HepG2 (cell line): Measurements from ENCODE around the gene PRDM10. TPM values are rescaled to one million over a fixed set of nuclear protein-coding genes. Genes with fewer than 3 reads are reported as not detected.
A peak's percentile ranks its signal among the peaks of the same experiment; 100 is the strongest.

ENCODE experiments used
- ATAC-seq: fragments of 200-7000 bp; cut with Tn5 transposase; 3 replicates; pipeline ENCODE4 v1.9.1; 2020; ENCODE audit warnings: mild to moderate bottlenecking, moderate library complexity
- BruUV-seq: library from RNA; stranded (reverse); fragments of 400-500 nt; replicated peaks from 2 replicates; lab custom pipeline; 2021; lab: Mats Ljungman, UMichigan
- CTCF ChIA-PET: fragments of 300-600 bp; formaldehyde crosslinking; extraction: SDS; loops from one replicate; lab custom pipeline; 2021; ENCODE audit warnings: low total read pairs, inconsistent platforms, low intra/inter-chr PET ratio; lab: Yijun Ruan, JAX
- POLR2A ChIA-PET: fragments of 350-600 bp; sonication (Branson Sonifier 250); formaldehyde crosslinking; loops from one replicate; lab custom pipeline; 2020; ENCODE audit warnings: antibody characterized with exemption, inconsistent platforms; lab: Yijun Ruan, JAX
- DNase-seq: peaks from one replicate; pipeline ENCODE4 v3.0.0-alpha.2; 2015; ENCODE audit warnings: low spot score
- FAIRE-seq: peaks from 3 replicates; lab custom pipeline; 2011; peaks lifted over from hg19 to GRCh38; lab: Jason Lieb, UNC
- H2AFZ ChIP-seq: one replicate; pipeline ENCODE4 v1.6.1; 2011; ENCODE audit warnings: low read length, inconsistent platforms
- H3K27ac ChIP-seq: fragments of 300-600 bp; 3 replicates; pipeline ENCODE4 v1.8.0; 2011; ENCODE audit warnings: mixed run types, mild to moderate bottlenecking, mixed read lengths, low read length, inconsistent platforms; ENCODE audit not compliant: insufficient read depth; ENCODE audit errors: extremely low read length
- H3K27me3 ChIP-seq, 2 experiments: fragments of 200-600 bp in 1 of 2; 2 replicates in 1 of 2; 3 replicates in 1 of 2; pipeline versions ENCODE4 v1.6.0 to v1.8.0; 2011; ENCODE audit warnings: low read length in 2 of 2, mild to moderate bottlenecking in 2 of 2, moderate library complexity in 2 of 2, inconsistent platforms in 1 of 2; ENCODE audit not compliant: insufficient read depth in 2 of 2, control insufficient read depth in 1 of 2
- H3K36me3 ChIP-seq, 2 experiments: fragments of 200-600 bp in 1 of 2; replicated peaks in 1 of 2; 2 replicates in 1 of 2; 3 replicates in 1 of 2; pipeline versions ENCODE4 v1.5.1 to v1.8.0; 2011; ENCODE audit warnings: low read length in 2 of 2, inconsistent platforms in 1 of 2; ENCODE audit not compliant: insufficient read depth in 2 of 2, control insufficient read depth in 1 of 2
- H3K4me1 ChIP-seq: 2 replicates; pipeline ENCODE4 v1.5.1; 2012; ENCODE audit warnings: low read length, inconsistent platforms; ENCODE audit not compliant: insufficient read depth
- H3K4me2 ChIP-seq: 2 replicates; pipeline ENCODE4 v1.6.0; 2011; ENCODE audit warnings: low read depth, low read length, inconsistent platforms
- H3K4me3 ChIP-seq, 3 experiments: fragments of 200-600 bp in 1 of 3; sonication (generic), shearing (Covaris generic) in 1 of 3; replicated peaks in 1 of 3; 2 replicates each; pipeline ENCODE4 v1.5.1; 2011 to 2016; ENCODE audit warnings: low read length in 3 of 3, inconsistent platforms in 2 of 3, low read depth in 2 of 3, mild to moderate bottlenecking in 2 of 3, control low read depth in 1 of 3, mixed read lengths in 1 of 3; ENCODE audit not compliant: insufficient read depth in 1 of 3
- H3K79me2 ChIP-seq: one replicate; pipeline ENCODE4 v1.6.1; 2011; ENCODE audit warnings: low read length, inconsistent platforms; ENCODE audit not compliant: insufficient read depth
- H3K9ac ChIP-seq: 2 replicates; pipeline ENCODE4 v1.6.0; 2011; ENCODE audit warnings: mild to moderate bottlenecking, low read depth, low read length, inconsistent platforms; ENCODE audit not compliant: insufficient read depth
- H3K9me3 ChIP-seq: 2 replicates; pipeline ENCODE4 v1.5.1; 2012; ENCODE audit warnings: mild to moderate bottlenecking, low read length
- H4K20me1 ChIP-seq: 2 replicates; pipeline ENCODE4 v1.6.0; 2011; ENCODE audit warnings: inconsistent platforms, mild to moderate bottlenecking, low read length, moderate library complexity; ENCODE audit not compliant: insufficient read depth
- BCL6 ChIP-seq: IDR thresholded peaks from 2 replicates; pipeline ENCODE4 v1.6.1; 2016; ENCODE audit warnings: missing genetic modification reagents, missing compliant biosample characterization
- BHLHE40 ChIP-seq: IDR thresholded peaks from 2 replicates; pipeline ENCODE4 v1.6.1; 2011; ENCODE audit warnings: low read length, improper control_type of control experiment
- ELF1 ChIP-seq: sonication (generic); formaldehyde crosslinking; IDR thresholded peaks from 2 replicates; pipeline ENCODE4 v1.4.0; 2020; ENCODE audit warnings: missing genetic modification reagents
- FOXA3 ChIP-seq: IDR thresholded peaks from 2 replicates; pipeline ENCODE4 v1.6.1; 2016; ENCODE audit warnings: missing genetic modification reagents, missing compliant biosample characterization
- FOXP1 ChIP-seq, 2 experiments: fragments of 450-650 bp in 1 of 2; IDR thresholded peaks; 2 replicates each; pipeline ENCODE4 v1.6.1; 2017 to 2018; ENCODE audit warnings: antibody characterized with exemption in 1 of 2
- HMG20A ChIP-seq: IDR thresholded peaks from 2 replicates; pipeline ENCODE4 v1.6.1; 2016; ENCODE audit warnings: borderline replicate concordance
- KAT7 ChIP-seq: IDR thresholded peaks from 2 replicates; pipeline ENCODE4 v1.6.1; 2018; ENCODE audit warnings: borderline replicate concordance, missing compliant biosample characterization
- MEIS1 ChIP-seq: sonication (generic); formaldehyde crosslinking; IDR thresholded peaks from 2 replicates; pipeline ENCODE4 v1.9.0; 2021; ENCODE audit warnings: mild to moderate bottlenecking, missing genetic modification reagents, moderate library complexity, borderline replicate concordance
- MXI1 ChIP-seq: IDR thresholded peaks from 3 replicates; pipeline ENCODE4 v1.6.1; 2012; ENCODE audit warnings: low read depth, low read length, inconsistent platforms, borderline replicate concordance
- NR2F1 ChIP-seq, 2 experiments: fragments of 450-650 bp in 1 of 2; formaldehyde crosslinking in 1 of 2; IDR thresholded peaks; 2 replicates each; pipeline versions ENCODE4 v1.5.0 to v1.6.1; 2016 to 2020; ENCODE audit warnings: mild to moderate bottlenecking in 1 of 2, missing compliant biosample characterization in 1 of 2, missing genetic modification reagents in 1 of 2, moderate library complexity in 1 of 2
- NR2F2 ChIP-seq: IDR thresholded peaks from 2 replicates; pipeline ENCODE4 v1.6.1; 2012; ENCODE audit warnings: low read depth, inconsistent platforms, borderline replicate concordance
- NR2F6 ChIP-seq, 2 experiments: IDR thresholded peaks; 2 replicates each; pipeline ENCODE4 v1.6.1; 2016; ENCODE audit warnings: antibody characterized with exemption in 1 of 2, mild to moderate bottlenecking in 1 of 2
- RBAK ChIP-seq: sonication (generic); formaldehyde crosslinking; IDR thresholded peaks from 2 replicates; pipeline ENCODE4 v1.5.1; 2020; ENCODE audit warnings: mild to moderate bottlenecking, missing genetic modification reagents
- SALL1 ChIP-seq: sonication (generic); formaldehyde crosslinking; IDR thresholded peaks from 2 replicates; pipeline ENCODE4 v1.8.0; 2022; ENCODE audit warnings: mild to moderate bottlenecking, missing genetic modification reagents
- ZNF205 ChIP-seq: IDR thresholded peaks from 2 replicates; pipeline ENCODE4 v1.6.1; 2018; ENCODE audit warnings: missing biosample characterization, missing genetic modification reagents
- ZNF260 ChIP-seq: sonication (generic); formaldehyde crosslinking; IDR thresholded peaks from 2 replicates; pipeline ENCODE4 v1.4.0; 2020; ENCODE audit warnings: missing genetic modification reagents, low read depth, mild to moderate bottlenecking, borderline replicate concordance
- ZNF724P ChIP-seq: sonication (generic); formaldehyde crosslinking; IDR thresholded peaks from 2 replicates; pipeline ENCODE4 v1.8.0; 2022; ENCODE audit warnings: missing genetic modification reagents, borderline replicate concordance
- WGBS: methylation state at CpG from one replicate; pipeline ENCODE4 v1.1.6; 2017; ENCODE audit warnings: low lambda C conversion rate; 5-methylcytosine and 5-hydroxymethylcytosine counted together
- in situ Hi-C: cut with HindIII; loops from 2 replicates; pipeline ENCODE4 v1.10.0; 2017; ENCODE audit warnings: low pct_unique_long_range_greater_than_20kb; ENCODE audit not compliant: extremely low pct_ligation_motif_present
- intact Hi-C: fragments of 100-400 bp; cut with micrococcal nuclease; formaldehyde crosslinking; loops from one replicate; pipeline ENCODE4 v1.10.0; 2022; ENCODE audit not compliant: unreplicated experiment
- polyA plus RNA-seq, 8 experiments: library from polyadenylated mRNA; depleted of rRNA in 3 of 8; stranded (reverse) in 7 of 8; unstranded in 1 of 8; fragments of >200 nt; fragmentation: Illumina TruSeq in 4 of 8; extraction: Trizol in 4 of 8; gene quantifications; 2 replicates each; pipeline versions ENCODE4 v1.2.1 to v1.2.3, GENCODE V29; 2011 to 2016; ENCODE audit warnings: low read depth in 4 of 8, missing spikeins in 1 of 8, mixed read lengths in 1 of 8; ENCODE audit not compliant: insufficient read depth in 1 of 8
- total RNA-seq, 5 experiments: library from RNA; depleted of rRNA; stranded (reverse); fragments of >200 nt; fragmentation: Illumina TruSeq; extraction: Trizol; gene quantifications; 2 replicates each; pipeline ENCODE4 v1.2.3, GENCODE V29; 2016; ENCODE audit warnings: low read depth in 1 of 5
- TF ChIP-seq, protein P1 (sequence below): sonication (generic); formaldehyde crosslinking; IDR thresholded peaks from 2 replicates; pipeline ENCODE4 v1.4.0; 2020; ENCODE audit warnings: missing genetic modification reagents, borderline replicate concordance
- TF ChIP-seq, protein P2 (sequence below): sonication (generic); formaldehyde crosslinking; IDR thresholded peaks from 2 replicates; pipeline ENCODE4 v1.8.1; 2022; ENCODE audit warnings: low read depth, mild to moderate bottlenecking, missing genetic modification reagents

Gene PRDM10
- total and polyA plus RNA-seq, 2 of the 13 experiments (the other 11 are each of a cell fraction or from before 2014, with no cell fraction given) = 5.7 to 5.8 TPM

DNA sequence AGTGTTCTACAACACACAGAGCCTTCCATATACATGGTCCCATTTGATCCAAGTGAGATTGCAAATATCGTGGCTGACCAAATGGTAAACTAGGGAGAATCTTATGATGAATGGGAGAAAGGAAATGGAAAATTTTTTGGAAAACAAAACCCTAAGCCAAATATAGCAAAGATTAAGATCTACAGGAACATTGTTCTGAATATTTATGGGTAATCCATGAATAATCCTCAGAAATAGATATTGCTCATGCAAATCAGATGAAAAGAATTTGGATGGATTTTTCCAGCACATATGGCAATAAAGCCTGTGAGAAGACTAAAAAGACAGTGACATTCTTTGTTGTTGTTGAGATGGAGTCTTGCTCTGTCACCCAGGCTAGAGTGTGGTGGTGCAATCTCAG is 21.7 kb upstream of the PRDM10 start (continued):
- TF ChIP-seq ZNF205 (CRISPR knock-in tag) = no peak
- TF ChIP-seq, protein P1, sequence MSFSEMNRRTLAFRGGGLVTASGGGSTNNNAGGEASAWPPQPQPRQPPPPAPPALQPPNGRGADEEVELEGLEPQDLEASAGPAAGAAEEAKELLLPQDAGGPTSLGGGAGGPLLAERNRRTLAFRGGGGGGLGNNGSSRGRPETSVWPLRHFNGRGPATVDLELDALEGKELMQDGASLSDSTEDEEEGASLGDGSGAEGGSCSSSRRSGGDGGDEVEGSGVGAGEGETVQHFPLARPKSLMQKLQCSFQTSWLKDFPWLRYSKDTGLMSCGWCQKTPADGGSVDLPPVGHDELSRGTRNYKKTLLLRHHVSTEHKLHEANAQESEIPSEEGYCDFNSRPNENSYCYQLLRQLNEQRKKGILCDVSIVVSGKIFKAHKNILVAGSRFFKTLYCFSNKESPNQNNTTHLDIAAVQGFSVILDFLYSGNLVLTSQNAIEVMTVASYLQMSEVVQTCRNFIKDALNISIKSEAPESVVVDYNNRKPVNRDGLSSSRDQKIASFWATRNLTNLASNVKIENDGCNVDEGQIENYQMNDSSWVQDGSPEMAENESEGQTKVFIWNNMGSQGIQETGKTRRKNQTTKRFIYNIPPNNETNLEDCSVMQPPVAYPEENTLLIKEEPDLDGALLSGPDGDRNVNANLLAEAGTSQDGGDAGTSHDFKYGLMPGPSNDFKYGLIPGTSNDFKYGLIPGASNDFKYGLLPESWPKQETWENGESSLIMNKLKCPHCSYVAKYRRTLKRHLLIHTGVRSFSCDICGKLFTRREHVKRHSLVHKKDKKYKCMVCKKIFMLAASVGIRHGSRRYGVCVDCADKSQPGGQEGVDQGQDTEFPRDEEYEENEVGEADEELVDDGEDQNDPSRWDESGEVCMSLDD = no peak
- no peak for TF ChIP-seq ZNF724P (CRISPR knock-in tag)
- no peak for TF ChIP-seq KAT7 (CRISPR knock-in tag)

- no TSS peak for BruUV-seq
- FAIRE-seq = no peak
- peak overlapping the region; percentile 28; the same call in 1 of the 2 replicates for H3K4me2 ChIP-seq
- no peaks in the 10 kb centered on the region for H4K20me1 ChIP-seq
- peak; percentile 79 for ATAC-seq
- ChIA-PET CTCF (no interaction called here), POLR2A (interaction anchor here (2.4 kb wide), 1 partner anchor 20 kb away, joined by 10 read pairs; the partner anchor contains the start of gene PRDM10)
- H3K4me3 ChIP-seq = no peak overlapping the region
- peak; percentile 71 for DNase-seq
- H3K9me3 ChIP-seq = no peaks in the 10 kb centered on the region
- H3K27me3 ChIP-seq = no peaks in the 10 kb centered on the region
- H3K36me3 ChIP-seq = no peaks in the 10 kb centered on the region
- 26% methylated on average over 2 of the region's 2 CpGs for WGBS
- H3K79me2 ChIP-seq = no peaks in the 10 kb centered on the region
- no peak overlapping the region for H3K27ac ChIP-seq
- H3K4me1 ChIP-seq = peaks cover 35% of the 10 kb centered on the region
- intact Hi-C loops (no loop called here), in situ Hi-C loops (no loop called here)
- no peak overlapping the region for H3K9ac ChIP-seq
- H2AFZ ChIP-seq = no peak overlapping the region
- TF ChIP-seq, protein P2, sequence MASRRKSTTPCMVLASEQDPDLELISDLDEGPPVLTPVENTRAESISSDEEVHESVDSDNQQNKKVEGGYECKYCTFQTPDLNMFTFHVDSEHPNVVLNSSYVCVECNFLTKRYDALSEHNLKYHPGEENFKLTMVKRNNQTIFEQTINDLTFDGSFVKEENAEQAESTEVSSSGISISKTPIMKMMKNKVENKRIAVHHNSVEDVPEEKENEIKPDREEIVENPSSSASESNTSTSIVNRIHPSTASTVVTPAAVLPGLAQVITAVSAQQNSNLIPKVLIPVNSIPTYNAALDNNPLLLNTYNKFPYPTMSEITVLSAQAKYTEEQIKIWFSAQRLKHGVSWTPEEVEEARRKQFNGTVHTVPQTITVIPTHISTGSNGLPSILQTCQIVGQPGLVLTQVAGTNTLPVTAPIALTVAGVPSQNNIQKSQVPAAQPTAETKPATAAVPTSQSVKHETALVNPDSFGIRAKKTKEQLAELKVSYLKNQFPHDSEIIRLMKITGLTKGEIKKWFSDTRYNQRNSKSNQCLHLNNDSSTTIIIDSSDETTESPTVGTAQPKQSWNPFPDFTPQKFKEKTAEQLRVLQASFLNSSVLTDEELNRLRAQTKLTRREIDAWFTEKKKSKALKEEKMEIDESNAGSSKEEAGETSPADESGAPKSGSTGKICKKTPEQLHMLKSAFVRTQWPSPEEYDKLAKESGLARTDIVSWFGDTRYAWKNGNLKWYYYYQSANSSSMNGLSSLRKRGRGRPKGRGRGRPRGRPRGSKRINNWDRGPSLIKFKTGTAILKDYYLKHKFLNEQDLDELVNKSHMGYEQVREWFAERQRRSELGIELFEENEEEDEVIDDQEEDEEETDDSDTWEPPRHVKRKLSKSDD (CRISPR knock-in tag) = no peak
- TF ChIP-seq NR2F2 = peak; percentile 31; the same call in 1 of the 2 replicates
- peak; percentile 53; the same call in 1 of the 2 replicates for TF ChIP-seq HMG20A
- TF ChIP-seq NR2F6 (IDR thresholded peaks at IDR 0.05) = peak; percentile 61; the same call in 1 of the 2 replicates
- TF ChIP-seq NR2F6 (CRISPR knock-in tag; IDR thresholded peaks at IDR 0.05) = peak; percentile 86
- TF ChIP-seq FOXA3 (CRISPR knock-in tag) = peak; percentile 30; the same call in 1 of the 2 replicates
- no peak for TF ChIP-seq ELF1
- peak; percentile 36; the same call in 1 of the 2 replicates for TF ChIP-seq SALL1 (CRISPR knock-in tag)
- TF ChIP-seq BCL6 = peak; percentile 54
- no peak for TF ChIP-seq MEIS1
- TF ChIP-seq MXI1 = no peak
- peak in 1 of 2 experiments; percentile 89; a peak in 3 of 4 replicates for TF ChIP-seq NR2F1 (CRISPR knock-in tag; IDR thresholded peaks at IDR 0.05)
- TF ChIP-seq BHLHE40 = peak; percentile 42; the same call in 1 of the 2 replicates
- TF ChIP-seq ZNF260 (CRISPR knock-in tag) = no peak
- no peak for TF ChIP-seq FOXP1 (IDR thresholded peaks at IDR 0.05)
- TF ChIP-seq FOXP1 (CRISPR knock-in tag; IDR thresholded peaks at IDR 0.05) = peak; percentile 36; the same call in 1 of the 2 replicates
- TF ChIP-seq RBAK = no peak
Measured at GRCh38 chr11:130023204-130023603, 20.6 kb upstream of the PRDM10 start.
